Memory B cell (primary cell): ENCODE data around the gene MAML2.

Experiments
- ATAC-seq: fragments of 150-1000 bp; cut with Tn5 transposase; 2 replicates; pipeline ENCODE4 v1.10.0; 2021; ENCODE audit warnings: low read depth, mild to moderate bottlenecking, moderate library complexity
- DNase-seq, 2 donors: peaks; one replicate each; pipeline ENCODE4 v3.0.0; 2022; ENCODE audit warnings: low spot score in 2 of 2
- H3K27ac Mint-ChIP-seq: one replicate; pipeline ENCODE4 v1.8.0; 2022; ENCODE audit warnings: mild to moderate bottlenecking, moderate library complexity, mixed read lengths
- H3K27me3 Mint-ChIP-seq: one replicate; pipeline ENCODE4 v1.8.0; 2022; ENCODE audit warnings: mixed read lengths
- H3K36me3 Mint-ChIP-seq: one replicate; pipeline ENCODE4 v1.8.0; 2022; ENCODE audit warnings: mild to moderate bottlenecking, mixed read lengths
- H3K4me1 Mint-ChIP-seq: one replicate; pipeline ENCODE4 v1.8.0; 2022; ENCODE audit warnings: mixed read lengths
- H3K4me3 Mint-ChIP-seq: one replicate; pipeline ENCODE4 v1.8.0; 2022; ENCODE audit warnings: mild to moderate bottlenecking, moderate library complexity, mixed read lengths
- H3K9me3 Mint-ChIP-seq: one replicate; pipeline ENCODE4 v1.8.0; 2022; ENCODE audit warnings: mixed read lengths

Gene MAML2

GRCh38 chr11:96045622-96046456 lies 297.2 kb downstream of the MAML2 start:
- ATAC-seq (no peak), DNase-seq (no peak)
- Mint-ChIP-seq H3K27ac (no peak overlapping the region), H3K36me3 (peaks cover 10% of the 10 kb centered on the region), H3K4me3 (no peak overlapping the region), H3K4me1 (peaks cover 2% of the 10 kb centered on the region), H3K9me3 (no peaks in the 10 kb centered on the region), H3K27me3 (no peaks in the 10 kb centered on the region)

GRCh38 chr11:96044747-96045146 lies 298.2 kb downstream of the MAML2 start:
- Mint-ChIP-seq H3K27me3 (no peaks in the 10 kb centered on the region), H3K36me3 (peaks cover 10% of the 10 kb centered on the region), H3K27ac (no peak overlapping the region), H3K4me3 (no peak overlapping the region), H3K9me3 (no peaks in the 10 kb centered on the region), H3K4me1 (no peaks in the 10 kb centered on the region)
- ATAC-seq (no peak), DNase-seq (no peak)

GRCh38 chr11:96044311-96044710 lies 298.7 kb downstream of the MAML2 start:
- Mint-ChIP-seq H3K27ac (no peak overlapping the region), H3K36me3 (peaks cover 12% of the 10 kb centered on the region), H3K4me3 (no peak overlapping the region), H3K4me1 (peaks cover under 1% of the 10 kb centered on the region), H3K9me3 (no peaks in the 10 kb centered on the region), H3K27me3 (no peaks in the 10 kb centered on the region)
- ATAC-seq: no peak
- no peak for DNase-seq

DNA sequence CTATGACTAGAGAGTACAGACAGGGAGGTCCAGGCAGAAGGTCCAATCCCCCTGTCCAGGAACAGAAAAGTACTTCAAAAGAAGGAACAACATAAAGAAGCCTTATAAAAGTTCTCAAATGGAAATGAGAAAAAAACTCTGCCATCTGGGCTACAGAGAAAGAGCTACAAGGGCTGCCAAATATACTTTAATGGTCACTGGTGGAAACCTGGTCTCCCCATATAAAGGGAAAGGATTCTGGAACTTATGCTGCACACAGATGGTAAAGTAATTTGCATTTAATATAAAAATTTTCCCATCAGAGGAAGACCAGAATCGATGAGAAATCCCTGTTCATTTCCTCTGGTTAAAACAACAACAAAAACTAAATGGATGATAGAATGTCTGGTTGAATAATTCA lies 299.7 kb downstream of the MAML2 start:
- DNase-seq (no peak), ATAC-seq (no peak)
- Mint-ChIP-seq H3K4me3 (no peak overlapping the region), H3K27me3 (no peaks in the 10 kb centered on the region), H3K36me3 (peaks cover 15% of the 10 kb centered on the region), H3K27ac (no peak overlapping the region), H3K9me3 (no peaks in the 10 kb centered on the region), H3K4me1 (peaks cover 5% of the 10 kb centered on the region)

DNA sequence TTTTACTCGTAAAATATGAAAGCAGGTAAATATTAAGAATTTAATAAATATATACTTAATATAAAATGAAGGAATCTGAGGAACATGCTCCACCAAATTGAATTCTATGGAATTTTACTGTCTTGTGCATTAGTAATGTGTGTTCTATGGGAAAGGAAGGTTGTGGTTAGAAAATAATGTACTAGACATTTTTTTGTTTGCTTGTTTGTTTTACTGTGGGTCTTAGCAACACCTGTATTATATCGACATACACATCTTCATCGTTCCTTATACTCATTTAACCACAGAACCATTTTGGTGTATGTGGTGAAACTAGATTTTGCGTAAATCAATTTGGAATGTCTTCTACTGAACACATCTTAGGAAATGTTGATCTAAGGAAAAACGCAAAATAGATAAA lies 304.9 kb downstream of the MAML2 start:
- Mint-ChIP-seq H3K4me1 (peaks cover 10% of the 10 kb centered on the region), H3K27ac (no peak overlapping the region), H3K9me3 (no peaks in the 10 kb centered on the region), H3K27me3 (no peaks in the 10 kb centered on the region), H3K36me3 (peaks cover 23% of the 10 kb centered on the region), H3K4me3 (no peak overlapping the region)
- no peak for ATAC-seq
- DNase-seq: no peak

DNA sequence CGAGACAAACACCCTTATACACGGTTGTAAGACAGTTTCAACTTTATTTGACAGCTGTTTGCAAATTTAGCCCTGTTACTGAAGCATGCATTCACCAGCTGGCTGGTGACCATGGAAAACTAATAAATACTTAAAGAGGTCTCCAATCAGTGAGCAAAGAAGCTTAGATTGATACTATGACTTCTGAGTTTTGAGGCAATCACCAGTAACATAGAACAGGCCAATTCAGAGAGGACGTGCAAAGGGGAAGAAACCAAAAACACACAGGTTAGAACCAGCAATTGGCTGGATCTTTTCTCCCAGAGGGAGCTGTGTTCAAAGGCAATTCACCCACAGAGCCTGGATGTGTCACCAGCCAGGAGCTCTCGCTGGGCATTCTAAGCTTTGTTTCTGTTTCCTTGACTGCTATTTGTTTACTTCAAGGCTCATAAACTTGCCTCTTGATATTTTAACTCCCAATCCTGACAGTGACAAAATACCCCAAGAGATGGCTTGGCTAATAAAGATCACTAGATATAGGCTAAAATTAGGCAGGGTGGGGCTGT lies 305.5 kb downstream of the MAML2 start:
- Mint-ChIP-seq H3K36me3 (peaks cover 23% of the 10 kb centered on the region), H3K4me1 (peaks cover 12% of the 10 kb centered on the region), H3K27me3 (no peaks in the 10 kb centered on the region), H3K9me3 (no peaks in the 10 kb centered on the region), H3K27ac (no peak overlapping the region), H3K4me3 (no peak overlapping the region)
- DNase-seq (no peak), ATAC-seq (no peak)

GRCh38 chr11:96036863-96037262 lies 306.1 kb downstream of the MAML2 start:
- H3K27ac Mint-ChIP-seq: no peak overlapping the region
- H3K4me1 Mint-ChIP-seq: peaks cover 12% of the 10 kb centered on the region
- no peaks in the 10 kb centered on the region for H3K27me3 Mint-ChIP-seq
- no peak for ATAC-seq
- peaks cover 21% of the 10 kb centered on the region for H3K36me3 Mint-ChIP-seq
- no peaks in the 10 kb centered on the region for H3K9me3 Mint-ChIP-seq
- no peak for DNase-seq
- H3K4me3 Mint-ChIP-seq: no peak overlapping the region

GRCh38 chr11:96035740-96036078 lies 307.3 kb downstream of the MAML2 start:
- Mint-ChIP-seq H3K4me3 (no peak overlapping the region), H3K27ac (no peak overlapping the region)

GRCh38 chr11:96035031-96035739 lies 307.8 kb downstream of the MAML2 start:
- Mint-ChIP-seq H3K4me3 (no peak overlapping the region), H3K27ac (peak overlapping the region; percentile 72), H3K36me3 (peaks cover 18% of the 10 kb centered on the region), H3K27me3 (no peaks in the 10 kb centered on the region), H3K4me1 (peaks cover 12% of the 10 kb centered on the region), H3K9me3 (no peaks in the 10 kb centered on the region)
- ATAC-seq (no peak), DNase-seq (no peak)

More at GRCh38 chr11:96035740-96036078, 307.3 kb downstream of the MAML2 start:
- Mint-ChIP-seq H3K4me1 (peaks cover 12% of the 10 kb centered on the region), H3K9me3 (no peaks in the 10 kb centered on the region), H3K27me3 (no peaks in the 10 kb centered on the region), H3K36me3 (peaks cover 18% of the 10 kb centered on the region)
- ATAC-seq (no peak), DNase-seq (no peak)

GRCh38 chr11:96033599-96033998 lies 309.4 kb downstream of the MAML2 start:
- Mint-ChIP-seq H3K4me3 (no peak overlapping the region), H3K36me3 (peaks cover 14% of the 10 kb centered on the region), H3K9me3 (no peaks in the 10 kb centered on the region), H3K27ac (no peak overlapping the region), H3K27me3 (no peaks in the 10 kb centered on the region), H3K4me1 (peaks cover 7% of the 10 kb centered on the region)
- ATAC-seq: no peak
- no peak for DNase-seq

- DNase-seq (no peak), ATAC-seq (no peak)
- no peaks in the 10 kb centered on the region for H3K27me3 Mint-ChIP-seq
- H3K27ac Mint-ChIP-seq: no peak overlapping the region
- no peaks in the 10 kb centered on the region for H3K9me3 Mint-ChIP-seq
- peaks cover 17% of the 10 kb centered on the region for H3K36me3 Mint-ChIP-seq
- peaks cover 9% of the 10 kb centered on the region for H3K4me1 Mint-ChIP-seq
- no peak overlapping the region for H3K4me3 Mint-ChIP-seq
Observed at GRCh38 chr11:96033095-96033494, 309.9 kb downstream of the MAML2 start.

- ATAC-seq (no peak), DNase-seq (no peak)
- H3K36me3 Mint-ChIP-seq: peaks cover 11% of the 10 kb centered on the region
- no peaks in the 10 kb centered on the region for H3K27me3 Mint-ChIP-seq
- no peaks in the 10 kb centered on the region for H3K9me3 Mint-ChIP-seq
- H3K27ac Mint-ChIP-seq: no peak overlapping the region
- H3K4me3 Mint-ChIP-seq: no peak overlapping the region
- peaks cover 4% of the 10 kb centered on the region for H3K4me1 Mint-ChIP-seq
Observed at GRCh38 chr11:96028746-96029145, 314.2 kb downstream of the MAML2 start.

DNA sequence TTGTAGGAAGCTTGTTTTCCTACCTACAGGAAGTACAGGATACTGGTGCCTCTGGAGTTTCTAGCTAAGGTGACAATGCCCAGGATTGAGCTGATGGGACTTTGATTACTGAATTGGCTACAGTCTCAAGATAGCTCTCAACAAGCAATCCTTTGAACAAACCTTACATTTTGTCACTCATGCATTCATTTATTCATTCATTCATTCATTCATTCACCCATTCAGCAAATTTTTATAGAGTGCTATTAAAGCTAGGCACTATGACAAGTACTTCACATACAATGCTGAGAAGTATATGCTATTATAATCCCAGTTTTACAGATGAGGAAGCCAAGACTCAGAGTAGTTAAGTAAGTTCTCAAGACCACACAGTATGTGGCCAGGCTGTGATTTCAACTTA lies 316.0 kb downstream of the MAML2 start:
- H3K27me3 Mint-ChIP-seq: no peaks in the 10 kb centered on the region
- no peak overlapping the region for H3K4me3 Mint-ChIP-seq
- peaks cover 19% of the 10 kb centered on the region for H3K36me3 Mint-ChIP-seq
- DNase-seq (no peak), ATAC-seq (no peak)
- H3K27ac Mint-ChIP-seq: peak overlapping the region; percentile 56
- peaks cover 6% of the 10 kb centered on the region for H3K4me1 Mint-ChIP-seq
- no peaks in the 10 kb centered on the region for H3K9me3 Mint-ChIP-seq

DNA sequence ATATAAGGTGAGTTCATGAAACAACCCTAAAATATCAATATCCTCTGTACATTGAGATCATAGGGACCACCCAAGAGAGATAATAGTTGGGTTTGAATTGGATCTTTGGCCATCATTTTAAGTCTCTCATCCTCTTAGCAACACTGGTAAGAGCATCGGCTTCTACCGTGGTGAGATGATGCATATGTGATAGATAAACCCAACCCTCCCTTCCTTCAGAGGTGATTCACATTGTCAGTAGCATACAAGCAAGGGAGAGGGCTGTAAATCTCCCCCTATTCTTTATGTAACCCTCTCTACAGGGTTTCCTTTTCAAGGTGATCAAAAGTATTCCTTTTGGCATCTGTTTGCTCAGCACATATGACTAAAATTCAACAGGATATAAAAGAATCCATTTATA lies 316.7 kb downstream of the MAML2 start:
- Mint-ChIP-seq H3K4me1 (peaks cover 6% of the 10 kb centered on the region), H3K36me3 (peaks cover 20% of the 10 kb centered on the region), H3K9me3 (no peaks in the 10 kb centered on the region), H3K27ac (no peak overlapping the region), H3K27me3 (no peaks in the 10 kb centered on the region), H3K4me3 (no peak overlapping the region)
- ATAC-seq: no peak
- DNase-seq: no peak
